Measurements from ENCODE around the gene COLQ. TPM values are rescaled to one million over a fixed set of nuclear protein-coding genes. Genes with fewer than 3 reads are reported as not detected.
"Not testable (repeated sequence)": the region's sequence is repeated elsewhere in the genome, so short reads cannot be mapped to it uniquely, and the experiment has no call there.

COLQ gene
- polyA plus RNA-seq, 1 experiment, result 1.6 TPM

GRCh38 chr3:15486979-15487378 lies 34.5 kb downstream of the COLQ start:
- CTCF ChIA-PET, result no interaction called here
- no peak for DNase-seq (ENCODE audit: low read depth)
- H3K27me3 ChIP-seq (ENCODE audit: control insufficient read depth, insufficient read depth, low read length), result no peaks in the 10 kb centered on the region; the same call in 1 of the 2 replicates
- no peaks in the 10 kb centered on the region for H3K36me3 ChIP-seq (ENCODE audit: control insufficient read depth, insufficient read depth, low read length)
- H3K4me3 ChIP-seq (ENCODE audit: low read depth, low read length), result no peak overlapping the region
- no peak for TF ChIP-seq CTCF (IDR thresholded peaks at IDR 0.05; ENCODE audit: insufficient read depth, low read depth, low read length)
- POLR2A ChIA-PET, result no interaction called here

GRCh38 chr3:15486020-15486419 lies 35.5 kb downstream of the COLQ start:
- Histone ChIP-seq H3K36me3 (ENCODE audit: control insufficient read depth, insufficient read depth, low read length) (no peaks in the 10 kb centered on the region), H3K4me3 (ENCODE audit: low read depth, low read length) (no peak overlapping the region), H3K27me3 (ENCODE audit: control insufficient read depth, insufficient read depth, low read length) (no peaks in the 10 kb centered on the region; the same call in 1 of the 2 replicates)
- no peak for DNase-seq (ENCODE audit: low read depth)
- ChIA-PET CTCF (interaction anchor here (1.1 kb wide), 1 partner anchor 8 kb away, joined by 3 read pairs; no protein-coding TSS in a partner anchor), POLR2A (no interaction called here)
- TF ChIP-seq CTCF (IDR thresholded peaks at IDR 0.05; ENCODE audit: insufficient read depth, low read depth, low read length), result no peak

- CTCF ChIA-PET, result interaction anchor here (0.8 kb wide), 1 partner anchor 50 kb away, joined by 3 read pairs; no protein-coding TSS in a partner anchor
Observed at GRCh38 chr3:15484551-15484950, 37.0 kb downstream of the COLQ start.

GRCh38 chr3:15479400-15480224 lies 41.9 kb downstream of the COLQ start:
- CTCF ChIA-PET, result no interaction called here
- no peaks in the 10 kb centered on the region for H3K36me3 ChIP-seq (ENCODE audit: control insufficient read depth, insufficient read depth, low read length)
- no peak for DNase-seq (ENCODE audit: low read depth)
- no peaks in the 10 kb centered on the region for H3K27me3 ChIP-seq (ENCODE audit: control insufficient read depth, insufficient read depth, low read length)
- no peak for TF ChIP-seq CTCF (IDR thresholded peaks at IDR 0.05; ENCODE audit: insufficient read depth, low read depth, low read length)
- H3K4me3 ChIP-seq (ENCODE audit: low read depth, low read length), result no peak overlapping the region
- POLR2A ChIA-PET, result no interaction called here

More at GRCh38 chr3:15484551-15484950, 37.0 kb downstream of the COLQ start:
- H3K27me3 ChIP-seq (ENCODE audit: control insufficient read depth, insufficient read depth, low read length); H3K36me3 ChIP-seq (ENCODE audit: control insufficient read depth, insufficient read depth, low read length); POLR2A ChIA-PET; DNase-seq (ENCODE audit: low read depth); H3K4me3 ChIP-seq (ENCODE audit: low read depth, low read length): not testable (repeated sequence)

GRCh38 chr3:15478640-15478979 lies 42.9 kb downstream of the COLQ start:
- H3K4me3 ChIP-seq (ENCODE audit: low read depth, low read length), result no peak overlapping the region
- no peaks in the 10 kb centered on the region for H3K36me3 ChIP-seq (ENCODE audit: control insufficient read depth, insufficient read depth, low read length)
- TF ChIP-seq CTCF (IDR thresholded peaks at IDR 0.05; ENCODE audit: insufficient read depth, low read depth, low read length), result no peak
- DNase-seq (ENCODE audit: low read depth), result no peak
- POLR2A ChIA-PET, result no interaction called here
- CTCF ChIA-PET, result no interaction called here
- H3K27me3 ChIP-seq (ENCODE audit: control insufficient read depth, insufficient read depth, low read length), result no peaks in the 10 kb centered on the region
